Activated naive CD8-positive, alpha-beta T cell treated with anti-CD3 and anti-CD28 coated beads, Interleukin-2, amount 50 U/mL, for 16 hours (primary cell): ENCODE results near the gene INO80D.
"Not testable (repeated sequence)": the region's sequence is repeated elsewhere in the genome, so short reads cannot be mapped to it uniquely, and the experiment has no call there.

ENCODE experiments used
- DNase-seq: peaks from one replicate; pipeline ENCODE4 v3.0.0-alpha.2; 2020; ENCODE audit warnings: low read depth, low spot score

INO80D gene

DNA sequence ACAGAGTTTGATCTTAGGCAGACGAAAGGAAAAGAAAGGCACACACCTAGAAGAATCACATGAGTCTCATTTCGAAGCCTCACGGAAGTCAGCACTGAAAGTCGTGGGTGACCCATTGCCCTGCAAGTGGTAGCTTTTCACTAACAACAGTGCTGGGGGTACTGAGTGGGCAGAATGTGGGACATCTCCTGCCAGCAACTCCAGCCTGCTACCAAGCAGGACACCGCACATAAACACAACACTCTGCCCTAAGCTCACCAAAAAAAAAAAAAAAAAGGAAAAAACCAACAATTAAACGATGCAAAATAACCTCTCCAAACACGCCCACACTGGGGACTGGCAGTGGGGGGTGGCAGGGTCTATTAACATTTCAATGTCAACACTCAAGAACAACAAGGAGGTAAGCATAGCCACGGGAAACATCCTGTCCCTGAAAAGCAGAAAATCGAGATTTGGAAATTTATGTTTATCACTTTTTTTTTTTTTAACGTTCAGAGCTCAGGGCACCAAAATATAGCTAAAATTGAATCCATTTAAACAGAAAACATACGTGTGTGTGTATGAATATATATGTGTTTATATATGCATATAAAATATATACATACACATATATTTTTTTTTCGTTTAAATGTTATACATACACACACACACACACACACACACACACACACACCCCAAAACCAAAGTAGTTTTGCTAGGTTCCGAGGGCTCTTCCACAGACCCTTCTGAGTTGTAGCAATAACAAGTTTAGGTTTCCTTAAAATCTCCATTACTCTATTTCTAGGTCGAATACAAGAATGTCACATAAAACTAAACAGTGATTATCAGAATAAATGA, 2.2 kb downstream of the INO80D start:
- DNase-seq = no peak

DNA sequence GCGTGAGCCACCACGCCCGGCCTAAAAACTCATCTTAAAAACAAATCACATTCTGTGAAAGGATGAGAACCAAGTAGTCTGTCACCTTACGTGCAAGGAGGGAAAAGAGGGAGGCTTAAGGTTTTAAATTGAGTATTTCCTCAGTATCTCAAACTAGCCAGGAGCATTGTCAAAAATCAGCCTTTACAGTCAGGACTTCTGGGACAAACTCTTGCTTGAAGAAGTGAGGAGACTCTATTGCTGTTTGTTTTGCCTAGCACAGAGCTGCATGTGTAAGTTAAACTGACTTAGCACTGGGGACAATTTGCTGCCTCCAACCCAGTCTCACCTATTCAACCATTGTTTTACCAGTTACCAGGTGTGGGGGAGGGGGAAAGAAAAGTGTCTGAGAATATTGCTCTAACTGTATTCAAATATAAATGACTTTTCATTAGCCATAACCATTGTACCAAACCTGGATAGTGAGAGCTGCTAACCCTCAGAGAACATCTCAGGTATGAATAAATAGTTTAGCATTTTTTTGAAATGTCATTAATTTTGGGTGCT, 3.6 kb downstream of the INO80D start:
- no peak for DNase-seq

DNA sequence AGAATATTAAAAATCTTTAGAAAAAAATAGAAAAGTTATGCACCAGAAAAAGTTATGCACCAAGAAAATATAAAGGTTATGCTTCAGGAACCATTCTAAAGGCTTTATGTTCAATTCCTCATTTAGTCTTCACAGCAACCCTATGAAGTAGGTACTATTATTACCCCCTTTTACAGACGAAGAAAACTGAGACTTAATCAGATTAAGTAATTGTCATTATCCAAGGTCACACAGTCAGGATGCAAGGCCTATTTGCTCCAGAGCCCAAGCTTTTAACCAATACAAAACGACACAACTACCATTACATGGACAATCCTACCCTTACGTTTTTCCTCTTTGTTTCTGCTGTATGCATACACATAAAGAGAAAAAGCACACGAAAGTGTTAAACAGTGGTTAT, 5.0 kb downstream of the INO80D start:
- DNase-seq = no peak

DNA sequence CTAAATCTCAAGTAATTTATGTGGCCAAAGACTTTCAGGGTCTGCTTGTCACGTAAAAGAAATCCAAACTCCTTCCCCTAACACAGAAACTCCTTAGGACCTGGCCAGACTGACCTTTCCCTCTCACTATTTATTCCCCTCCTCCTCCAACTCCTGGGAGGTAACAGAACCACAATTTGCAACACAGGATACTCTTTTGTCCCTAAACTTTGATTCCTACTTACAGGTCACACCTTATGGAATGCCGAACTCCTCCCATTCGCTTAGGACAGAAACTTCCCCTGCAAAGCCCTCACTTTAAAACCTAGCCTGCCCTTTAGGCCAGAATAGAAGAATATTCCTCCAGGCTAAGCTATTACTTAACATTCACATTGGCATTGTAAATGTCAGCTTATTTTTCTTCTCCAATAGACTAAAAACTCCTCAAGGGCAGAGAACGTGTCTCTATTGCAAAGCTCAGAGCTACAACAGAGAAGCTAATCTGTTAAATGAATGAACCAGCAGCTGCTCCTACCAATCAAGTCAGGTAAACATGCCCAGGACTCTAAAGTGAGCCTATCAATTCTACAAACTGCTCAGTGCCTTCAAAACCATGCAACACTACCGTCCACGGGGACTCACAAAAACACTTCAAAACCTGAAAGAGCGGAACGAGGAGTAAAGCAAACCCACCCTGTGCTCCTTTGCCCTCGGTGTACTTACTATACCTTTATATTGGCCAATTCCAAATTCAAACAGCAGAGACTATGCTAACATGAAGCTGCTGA, 6.1 kb downstream of the INO80D start:
- no peak for DNase-seq

DNA sequence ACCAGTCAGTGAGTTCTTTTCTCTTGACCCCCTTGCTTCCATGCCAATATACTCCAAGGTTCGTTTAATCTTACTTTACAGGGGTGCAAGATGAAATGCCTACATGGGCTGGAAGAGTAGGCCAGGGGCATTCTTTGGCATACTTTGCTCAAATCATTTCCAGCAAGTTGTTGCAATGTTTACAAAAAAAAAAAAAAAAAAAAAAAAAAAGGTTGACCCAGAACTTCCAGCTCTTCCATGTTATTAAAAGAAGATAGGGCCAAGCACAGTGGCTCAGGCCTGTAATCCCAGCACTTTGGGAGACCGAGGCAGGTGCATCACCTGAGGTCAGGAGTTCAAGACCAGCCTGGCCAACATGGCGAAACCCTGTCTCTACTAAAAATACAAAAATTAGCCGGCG, 8.1 kb downstream of the INO80D start:
- not testable (repeated sequence) for DNase-seq

DNA sequence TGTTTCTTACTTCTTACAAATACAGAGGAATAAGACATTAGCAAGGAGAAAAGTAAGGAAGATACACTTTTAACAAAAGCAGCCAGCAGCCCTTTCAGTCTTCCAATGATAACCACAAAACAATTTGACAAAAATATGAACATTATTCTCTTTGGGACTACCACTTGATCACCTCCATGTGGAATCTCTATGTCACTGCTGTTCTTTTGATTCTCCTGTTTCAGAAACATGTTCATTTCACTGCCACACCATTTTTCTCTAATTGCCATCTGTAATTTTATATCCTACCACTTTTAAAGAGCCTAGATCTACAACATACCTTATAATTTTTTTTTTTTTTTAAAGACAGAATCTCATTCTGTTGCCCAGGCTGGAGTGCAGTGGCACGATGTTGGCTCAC, 10.9 kb downstream of the INO80D start:
- DNase-seq = no peak

DNA sequence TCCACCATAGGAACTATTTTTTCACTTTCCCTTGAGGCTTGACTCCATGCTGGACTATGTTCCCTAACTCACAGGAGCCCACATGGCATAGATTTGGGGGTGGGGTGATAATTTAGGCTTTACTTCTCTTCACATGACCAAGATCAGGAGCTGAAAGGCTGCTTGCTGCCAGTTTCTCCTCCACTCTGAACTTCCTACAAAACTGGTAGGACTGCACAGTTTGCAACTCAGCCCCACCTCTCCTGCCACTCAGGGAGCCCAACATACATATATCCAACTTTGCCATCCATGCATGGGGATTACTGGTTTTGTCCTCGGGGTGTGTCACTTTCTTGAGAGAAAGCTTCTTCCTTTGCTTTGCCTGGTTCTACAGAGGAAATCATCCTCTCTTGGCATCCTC, 14.2 kb downstream of the INO80D start:
- no peak for DNase-seq

DNA sequence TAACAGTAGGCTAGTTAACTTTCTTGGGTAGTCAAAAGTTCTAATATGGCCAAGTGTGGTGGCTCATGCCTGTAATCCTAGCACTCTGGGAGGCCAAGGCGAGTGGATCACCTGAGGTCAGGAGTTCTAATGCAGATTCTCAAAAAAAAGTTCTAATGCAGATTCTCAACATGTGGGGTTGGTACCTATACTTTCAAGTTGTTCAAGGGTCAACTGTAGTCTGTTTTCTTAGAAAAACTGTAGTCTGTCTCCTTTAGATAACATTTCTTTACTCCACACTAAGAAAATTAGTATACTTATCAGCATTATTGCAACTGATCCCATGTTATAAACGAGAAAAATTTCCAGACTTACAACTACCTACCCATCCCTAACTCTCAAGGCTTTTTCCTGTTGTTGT, 16.6 kb downstream of the INO80D start:
- no peak for DNase-seq

DNA sequence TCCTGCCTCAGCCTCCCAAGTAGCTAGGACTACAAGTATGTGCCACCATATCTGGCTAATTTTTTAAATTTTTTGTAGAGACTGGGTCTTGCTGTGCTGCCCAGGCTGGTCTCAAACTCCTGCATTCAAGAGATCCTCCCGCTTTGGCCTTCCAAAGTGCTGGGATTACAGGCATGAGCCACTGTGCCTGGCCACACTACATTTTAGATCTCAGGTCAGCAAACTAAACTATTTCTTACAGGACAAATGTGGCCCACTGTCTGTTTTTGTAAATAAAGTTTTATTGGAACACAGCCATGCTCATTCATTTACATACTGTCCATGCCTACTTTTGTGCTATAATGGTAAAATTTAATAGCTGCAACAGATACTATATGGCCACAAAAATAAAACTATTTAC, 17.8 kb downstream of the INO80D start:
- no peak for DNase-seq

DNA sequence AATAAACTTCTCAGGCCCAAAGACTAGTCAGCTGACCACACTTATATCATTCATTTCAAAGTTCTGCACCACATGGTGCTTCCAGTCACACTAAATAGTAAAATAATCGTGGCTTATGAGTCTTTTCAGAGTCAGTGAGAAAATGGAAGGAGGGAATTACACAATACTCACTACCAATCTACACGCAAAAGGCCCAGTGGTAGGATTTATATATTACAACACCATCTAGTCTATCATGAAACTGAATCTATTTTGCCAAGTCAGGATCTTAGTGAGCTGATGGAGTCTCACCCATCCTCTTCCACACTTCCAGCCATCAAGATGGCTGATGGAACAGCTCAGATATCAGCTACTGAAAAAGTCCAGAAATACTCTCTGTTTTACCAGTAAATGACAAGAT, 21.9 kb downstream of the INO80D start:
- DNase-seq = no peak

DNA sequence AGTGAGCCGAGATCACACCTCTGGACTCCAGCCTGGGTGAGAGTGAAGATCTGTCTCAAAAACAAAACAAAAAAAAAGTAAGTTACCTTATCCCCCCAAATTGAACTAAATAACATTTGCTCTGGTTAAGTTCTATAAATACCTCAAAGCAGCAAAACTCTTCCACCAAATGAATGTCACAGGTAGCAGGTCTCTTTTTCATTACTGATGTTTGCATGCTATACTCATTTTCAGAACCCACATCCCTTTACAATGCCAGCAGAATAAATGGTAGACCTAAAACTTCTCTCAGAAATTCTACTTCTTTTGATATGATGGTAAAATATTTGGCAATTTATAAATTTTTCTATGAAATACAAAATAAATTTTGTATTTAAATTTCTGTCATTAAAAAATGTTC, 22.3 kb downstream of the INO80D start:
- no peak for DNase-seq

DNA sequence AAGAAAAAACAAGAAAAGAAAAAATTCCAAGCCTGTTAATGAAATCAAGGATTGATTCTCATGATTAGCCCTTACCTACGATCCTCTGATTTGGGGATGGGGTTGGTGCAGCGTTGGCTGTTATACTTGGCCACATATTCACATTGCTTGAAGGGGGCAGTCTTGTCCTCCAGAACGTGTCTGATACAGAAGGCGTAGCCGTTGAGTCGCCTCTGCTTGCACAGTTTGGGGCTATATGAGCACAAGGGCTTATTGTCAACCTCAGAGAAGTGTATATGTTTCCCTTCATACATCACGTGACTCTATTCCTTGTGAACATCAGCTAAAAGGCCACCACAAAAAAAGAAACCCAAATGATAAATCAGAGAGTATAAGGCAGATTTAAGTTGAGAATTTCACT, 23.2 kb downstream of the INO80D start:
- no peak for DNase-seq

DNA sequence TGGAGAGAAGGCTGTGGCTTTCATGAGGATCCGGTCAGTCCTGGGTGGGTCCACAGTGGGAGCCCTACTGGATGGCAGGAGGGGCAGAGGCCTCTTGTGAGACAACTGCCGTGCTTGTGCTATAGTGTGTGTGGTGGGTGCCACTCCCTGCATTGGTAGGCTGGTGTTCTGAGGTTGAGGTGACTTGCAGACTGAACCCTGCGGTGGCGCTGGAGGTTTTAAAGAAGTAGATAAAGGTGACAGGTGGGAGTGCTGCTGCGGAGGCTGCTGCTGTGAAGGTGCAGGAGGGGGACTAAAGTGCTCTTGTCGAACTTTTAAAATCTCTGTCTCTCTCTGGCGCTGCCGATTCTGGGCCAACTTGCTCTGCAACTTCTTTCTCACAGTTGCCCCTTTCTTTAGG, 29.7 kb downstream of the INO80D start:
- no peak for DNase-seq

DNA sequence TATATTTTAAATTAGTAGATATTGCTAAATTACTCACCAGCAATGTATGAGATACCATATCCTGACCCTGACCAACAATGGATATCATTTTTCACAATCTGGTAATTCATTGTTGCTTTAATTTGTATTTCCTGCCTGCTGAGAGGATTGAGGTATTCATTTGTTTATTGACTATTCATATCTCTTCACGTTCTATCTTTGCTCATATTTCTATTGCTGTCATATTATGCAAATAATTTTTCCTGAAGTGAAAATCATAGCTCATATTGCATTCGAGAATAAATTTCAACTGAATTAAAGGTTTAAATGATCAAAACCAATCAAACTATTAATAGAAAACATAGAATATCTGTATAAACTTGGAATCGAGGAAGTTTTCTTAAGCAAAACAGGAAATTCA, 31.0 kb downstream of the INO80D start:
- DNase-seq = no peak

DNA sequence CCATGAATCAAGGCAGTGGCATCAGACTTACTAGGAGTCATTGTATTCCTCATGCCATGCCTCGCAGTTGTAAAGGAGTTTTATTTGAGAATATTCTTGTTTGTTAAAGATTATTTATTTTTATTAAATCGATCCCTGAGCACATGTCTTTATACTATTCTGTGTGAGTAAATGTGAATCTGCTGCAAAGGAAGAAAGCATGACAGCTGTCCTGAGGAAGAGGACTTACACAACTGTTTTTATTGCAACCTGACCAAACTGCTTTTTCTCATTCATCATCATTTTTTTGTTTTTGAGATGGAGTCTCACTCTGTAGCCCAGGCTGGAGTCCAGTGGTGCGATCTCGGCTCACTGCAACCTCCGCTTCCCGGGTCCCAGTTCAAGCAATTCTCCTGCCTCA, 34.1 kb downstream of the INO80D start:
- no peak for DNase-seq

DNA sequence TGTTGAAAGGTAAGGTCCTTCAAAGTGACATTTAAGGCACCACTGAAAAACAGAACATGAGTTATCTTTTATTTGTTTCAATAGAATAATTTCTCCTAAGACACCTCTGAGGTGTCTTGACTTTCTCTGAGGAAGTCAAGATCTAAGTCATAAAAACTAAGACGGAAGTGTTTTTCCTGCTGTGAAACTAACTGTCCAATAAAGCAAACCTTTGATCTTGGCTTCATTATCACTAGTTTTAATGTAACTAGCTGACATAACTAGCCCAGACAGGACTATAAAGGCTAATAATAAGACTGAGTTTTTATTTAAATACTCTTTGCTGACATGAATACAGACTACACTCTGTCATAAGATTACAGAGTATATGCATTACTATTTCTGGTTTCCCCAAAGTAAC, 36.6 kb downstream of the INO80D start:
- no peak for DNase-seq

DNA sequence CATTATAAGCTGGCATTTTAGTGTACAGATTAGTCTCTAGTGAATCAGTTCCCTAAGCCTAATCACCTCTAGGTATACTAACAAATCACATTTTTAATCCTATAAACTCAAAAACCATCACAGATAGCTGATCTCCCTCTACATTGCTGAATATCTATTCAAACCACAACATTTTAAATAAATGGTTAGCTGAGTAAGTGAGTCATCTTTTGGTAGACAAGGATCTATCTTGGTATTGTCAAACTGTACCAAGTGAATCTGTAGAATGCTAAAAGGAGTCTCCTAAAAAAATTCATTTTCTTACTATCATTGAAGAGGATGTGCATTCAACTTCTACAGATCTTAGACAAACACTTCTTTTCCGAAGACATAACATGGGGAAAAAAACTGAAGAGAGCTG, 40.7 kb downstream of the INO80D start:
- no peak for DNase-seq

DNA sequence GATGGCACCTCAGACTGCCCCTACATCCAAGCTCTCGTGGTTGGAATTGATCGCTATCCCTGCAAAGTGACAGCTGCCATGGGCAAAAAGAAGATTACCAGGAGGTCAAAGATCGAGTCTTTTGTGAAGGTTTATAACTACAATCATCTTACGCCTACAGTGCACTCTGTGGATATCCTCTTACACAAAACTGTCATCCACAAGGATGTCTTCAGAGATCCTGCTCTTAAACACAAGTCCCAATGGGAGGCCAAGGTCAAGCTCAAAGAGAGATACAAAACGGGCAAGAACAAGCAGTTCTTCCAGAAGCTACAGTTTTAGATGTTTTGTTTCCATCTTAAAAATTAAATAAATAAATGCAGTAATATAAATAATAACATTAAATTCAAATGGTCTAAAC, 45.4 kb downstream of the INO80D start:
- no peak for DNase-seq

DNA sequence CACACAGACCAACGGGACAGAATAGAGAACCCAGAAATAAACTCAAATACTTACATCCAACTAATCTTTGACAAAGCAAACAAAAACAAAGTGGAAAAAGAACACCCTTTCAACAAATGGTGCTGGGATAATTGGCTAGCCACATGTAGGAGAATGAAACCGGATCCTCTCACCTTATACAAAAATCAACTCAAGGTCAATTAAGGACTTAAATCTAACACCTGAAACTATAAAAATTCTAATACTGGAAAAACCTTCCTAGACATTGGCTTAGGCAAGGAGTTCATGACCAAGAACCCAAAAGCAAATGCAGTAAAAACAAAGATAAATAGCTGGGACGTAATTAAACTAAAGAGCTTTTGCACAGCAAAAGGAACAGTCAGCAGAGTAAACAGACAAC, 50.6 kb downstream of the INO80D start:
- not testable (repeated sequence) for DNase-seq

DNA sequence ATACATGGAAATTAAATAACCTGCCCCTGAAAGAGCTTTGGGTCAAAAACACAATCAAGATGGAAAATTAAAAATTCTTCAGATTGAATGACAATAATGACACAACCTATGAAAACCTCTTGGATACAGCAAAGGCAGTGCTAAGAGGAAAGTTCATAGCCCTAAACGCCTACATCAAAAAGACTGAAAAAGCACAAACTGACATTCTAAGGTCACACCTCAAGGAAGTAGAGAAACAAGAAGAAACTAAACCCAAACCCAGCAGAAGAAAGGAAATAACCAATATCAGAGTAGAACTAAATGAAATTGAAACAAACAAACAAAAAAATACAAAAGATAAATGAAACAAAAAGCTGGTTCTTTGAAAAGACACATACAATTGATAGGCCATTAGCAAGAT, 52.5 kb downstream of the INO80D start:
- DNase-seq = not testable (repeated sequence)

DNA sequence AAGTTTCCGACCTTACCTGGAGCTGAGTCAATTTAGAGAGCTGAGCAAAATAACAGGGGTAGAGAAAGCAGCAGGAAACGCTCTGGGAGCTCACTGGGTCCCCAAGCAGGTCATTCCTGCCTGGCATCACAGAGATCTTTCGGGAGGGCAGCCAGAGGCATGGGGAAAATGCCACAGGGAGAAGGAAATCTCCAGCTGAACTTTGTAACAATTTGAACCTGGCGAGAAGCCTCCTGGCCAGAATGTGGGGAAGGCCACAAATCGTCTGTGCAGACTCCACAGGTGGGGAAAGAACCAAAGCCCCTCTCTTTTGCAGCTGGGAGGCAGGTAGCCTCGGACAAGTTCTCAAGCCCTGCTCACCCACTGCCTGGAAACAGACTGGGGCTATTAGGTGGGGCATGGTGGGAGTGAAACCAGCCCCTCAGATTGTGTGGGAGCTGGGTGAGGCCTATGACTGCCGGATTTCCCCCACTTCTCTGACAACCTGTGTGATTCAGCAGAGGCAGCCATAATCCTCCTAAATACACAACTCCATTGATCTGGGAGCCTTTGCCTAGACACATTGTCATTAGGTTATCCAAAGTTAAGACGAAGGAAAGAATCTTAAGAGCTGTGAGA, 53.9 kb downstream of the INO80D start:
- DNase-seq = no peak

DNA sequence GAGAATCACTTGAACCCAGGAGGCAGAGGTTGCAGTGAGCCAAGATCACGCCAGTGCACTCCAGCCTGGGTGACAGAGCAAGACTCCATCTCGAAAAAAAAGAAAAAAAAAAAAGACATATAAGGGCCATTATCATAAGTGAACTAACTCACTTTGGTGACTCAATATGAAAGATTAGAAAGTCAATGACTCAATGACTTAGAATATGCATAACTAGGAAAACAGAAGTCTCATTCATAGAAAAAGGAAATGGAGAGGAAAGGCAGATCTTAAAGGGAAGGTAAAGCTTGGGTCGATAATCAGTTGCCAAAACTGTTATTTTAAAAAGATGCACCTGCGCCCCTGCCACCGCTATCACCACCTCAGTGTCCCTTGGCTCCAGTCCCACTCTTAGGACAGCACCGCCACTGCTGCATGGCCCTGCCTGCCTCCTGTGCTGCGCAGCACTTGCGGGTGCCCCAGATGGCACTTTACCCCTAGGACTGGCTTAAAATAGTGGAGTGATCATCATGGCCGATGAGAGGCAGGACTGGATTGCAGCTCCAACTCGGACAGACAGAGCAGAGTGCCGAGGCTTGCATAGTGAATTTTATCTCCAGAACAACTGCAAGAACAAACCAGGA, 54.7 kb downstream of the INO80D start:
- DNase-seq = no peak
